GM19239 (cell line): ENCODE measurements around the gene MPV17.
"Not testable (repeated sequence)": the region's sequence is repeated elsewhere in the genome, so short reads cannot be mapped to it uniquely, and the experiment has no call there.

Experiments used
- DNase-seq: peaks from one replicate; pipeline ENCODE4 v3.0.0; 2011; ENCODE audit warnings: low spot score; ENCODE audit not compliant: insufficient read length
- FAIRE-seq: peaks from 2 replicates; lab custom pipeline; 2011; peaks lifted over from hg19 to GRCh38; lab: Jason Lieb, UNC

Gene MPV17, protein sequence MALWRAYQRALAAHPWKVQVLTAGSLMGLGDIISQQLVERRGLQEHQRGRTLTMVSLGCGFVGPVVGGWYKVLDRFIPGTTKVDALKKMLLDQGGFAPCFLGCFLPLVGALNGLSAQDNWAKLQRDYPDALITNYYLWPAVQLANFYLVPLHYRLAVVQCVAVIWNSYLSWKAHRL

GRCh38 chr2:27322766-27323595 is at the start of gene MPV17:
MPV17 (minus strand) TSS chr2:27323097; CDS start chr2:27322517, 580 bp downstream.
- peak; percentile 97 for DNase-seq
- peak; percentile 88 for FAIRE-seq

- FAIRE-seq = peak; percentile 74
- peak; percentile 24 for DNase-seq
These were observed 48.1 kb upstream of the MPV17 start for GRCh38 chr2:27370816-27371620.

DNA sequence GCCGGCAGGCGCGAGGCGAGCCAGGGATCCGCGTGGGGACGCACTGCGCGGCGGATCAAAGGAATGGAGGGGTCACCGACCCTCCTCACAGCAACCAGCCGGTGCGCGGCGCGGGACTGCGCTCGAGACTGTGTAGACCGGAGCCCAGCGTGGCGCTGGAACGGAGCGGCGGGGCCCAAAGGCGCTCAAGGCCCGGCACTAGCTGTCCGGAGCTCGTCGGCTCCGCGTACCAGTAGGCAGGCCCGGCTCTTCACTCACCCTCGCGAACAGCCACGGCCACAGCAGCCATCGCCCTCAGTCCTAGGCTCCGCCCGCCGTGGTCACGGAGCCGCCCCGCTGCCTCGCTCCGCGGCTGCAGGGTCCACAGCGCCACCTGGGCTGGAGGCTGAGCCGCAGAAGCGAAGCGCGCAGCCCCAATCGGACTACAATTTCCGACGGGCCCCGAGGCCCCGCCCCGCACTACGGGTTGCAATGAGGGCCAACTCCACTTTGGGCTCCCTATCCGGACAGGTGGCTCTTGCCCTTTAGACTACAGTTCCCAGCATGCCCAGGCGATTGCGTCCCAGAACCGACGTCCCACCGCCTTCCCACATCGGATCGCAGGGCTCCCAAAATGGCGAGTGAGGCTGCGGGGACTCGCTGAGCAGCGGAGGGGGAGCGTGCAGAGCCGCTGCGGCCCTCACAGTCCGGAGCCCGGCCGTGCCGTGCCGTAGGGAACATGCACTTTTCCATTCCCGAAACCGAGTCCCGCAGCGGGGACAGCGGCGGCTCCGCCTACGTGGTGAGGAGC is 47.3 kb upstream of the MPV17 start, which contains the start of the genes EIF2B4 and SNX17:
Gene EIF2B4 (minus strand): TSS at position 313 of the 790 bp plus-strand sequence. CDS start 24 bp downstream, at position 289.
Gene SNX17 (plus strand): TSS at position 591 of the 790 bp plus-strand sequence. CDS start 128 bp downstream, at position 719.
- DNase-seq = peak; percentile 90
- peak; percentile 96 for FAIRE-seq

DNA sequence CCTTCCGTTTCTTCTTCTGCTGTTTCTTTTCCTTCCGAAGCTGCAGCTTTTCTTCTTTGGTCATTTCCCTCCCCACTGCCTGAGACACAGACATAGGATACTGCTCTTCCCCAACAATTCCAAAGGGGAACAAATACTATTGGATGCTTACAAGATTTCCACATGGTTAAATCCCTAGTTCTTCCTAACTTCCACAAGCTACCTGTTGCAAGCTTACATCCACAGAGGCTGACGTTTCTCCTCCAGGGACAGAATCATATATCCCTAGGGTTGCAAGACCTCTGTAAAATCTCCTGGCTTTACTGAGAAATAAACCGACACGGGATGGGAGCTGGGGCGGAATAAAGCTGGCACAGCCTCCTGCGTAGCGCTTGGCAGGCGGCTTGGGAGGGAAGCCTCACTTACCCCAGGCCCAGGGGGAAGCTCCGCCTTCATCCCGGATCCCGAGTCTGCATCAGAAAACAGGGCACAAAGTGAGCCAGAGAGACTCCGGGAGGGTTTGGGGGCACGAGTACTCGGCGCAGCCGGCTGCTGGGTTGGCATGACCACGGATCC is 46.7 kb upstream of the MPV17 start:
- FAIRE-seq = peak; percentile 47
- DNase-seq = peak; percentile 29

DNA sequence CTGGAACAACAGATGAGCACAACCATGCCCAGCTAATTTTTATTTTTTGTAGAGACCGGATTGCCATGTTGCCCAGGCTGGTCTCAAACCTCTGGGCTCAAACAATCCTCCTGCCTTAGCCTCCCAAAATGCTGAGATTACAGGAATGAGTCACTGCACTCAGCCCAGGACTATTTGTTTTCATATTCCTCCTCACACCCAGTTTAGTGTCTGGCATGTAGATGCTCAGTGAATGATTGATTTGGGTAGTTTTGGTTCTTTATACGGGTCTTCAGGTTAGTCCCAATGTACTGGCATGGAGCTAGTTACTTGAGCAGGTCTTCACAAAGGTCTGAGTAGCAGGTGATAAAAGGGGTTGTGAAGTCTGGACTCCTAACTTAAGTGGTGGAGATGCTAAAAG is 41.0 kb upstream of the MPV17 start:
- DNase-seq = no peak
- FAIRE-seq = no peak

DNA sequence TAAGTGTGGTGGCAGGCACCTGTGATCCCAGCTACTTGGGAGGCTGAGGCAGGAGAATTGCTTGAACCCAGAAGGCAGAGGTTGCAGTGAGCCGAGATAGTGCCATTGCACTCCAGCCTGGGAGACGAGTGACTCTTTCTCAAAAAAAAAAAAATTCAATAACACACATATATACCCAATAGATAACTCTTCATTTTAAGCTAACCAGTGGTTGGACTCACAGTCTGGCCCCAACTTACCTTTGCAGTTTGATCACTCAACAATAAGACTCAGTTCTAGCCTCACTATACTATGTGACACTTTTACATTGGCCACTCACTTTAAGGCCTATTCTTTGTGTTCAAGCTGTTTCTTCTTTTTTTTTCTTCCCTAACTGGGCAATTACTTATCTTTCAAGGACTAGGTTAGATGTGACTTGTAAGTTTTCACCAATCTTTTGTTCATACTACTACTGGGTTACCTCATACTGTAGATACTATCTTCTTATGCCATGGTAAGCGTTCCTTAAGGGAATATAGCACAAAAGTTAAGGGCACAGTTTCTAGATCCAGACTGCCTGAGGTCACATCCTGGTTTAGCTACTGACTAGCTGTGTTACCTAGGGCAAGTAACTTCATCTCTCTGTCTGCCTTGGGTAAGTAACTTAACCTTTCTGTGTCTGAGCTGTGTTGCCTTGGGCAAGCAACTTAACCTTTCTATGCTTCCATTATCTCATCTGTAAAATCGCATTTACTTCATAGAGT is 40.0 kb upstream of the MPV17 start:
- no peak for DNase-seq
- no peak for FAIRE-seq

- peak; percentile 83 for FAIRE-seq
- DNase-seq = peak; percentile 86
These were observed 33.7 kb upstream of the MPV17 start, which contains the start of gene GTF3C2 for GRCh38 chr2:27356382-27357181. GTF3C2 (minus strand) TSS chr2:27356764; CDS start chr2:27343554, 13,210 bp downstream.

GRCh38 chr2:27356056-27356381 is 33.1 kb upstream of the MPV17 start:
- DNase-seq = peak; percentile 55
- FAIRE-seq = peak; percentile 59

- DNase-seq (no peak), FAIRE-seq (no peak)
These were observed 31.7 kb upstream of the MPV17 start for GRCh38 chr2:27354597-27354927.

- no peak for DNase-seq
- no peak for FAIRE-seq
These were observed 31.1 kb upstream of the MPV17 start for GRCh38 chr2:27353762-27354596.

- FAIRE-seq, DNase-seq: not testable (repeated sequence)
These were observed 30.5 kb upstream of the MPV17 start for GRCh38 chr2:27353386-27353761.

GRCh38 chr2:27351802-27352598 is 29.1 kb upstream of the MPV17 start:
- DNase-seq = no peak

DNA sequence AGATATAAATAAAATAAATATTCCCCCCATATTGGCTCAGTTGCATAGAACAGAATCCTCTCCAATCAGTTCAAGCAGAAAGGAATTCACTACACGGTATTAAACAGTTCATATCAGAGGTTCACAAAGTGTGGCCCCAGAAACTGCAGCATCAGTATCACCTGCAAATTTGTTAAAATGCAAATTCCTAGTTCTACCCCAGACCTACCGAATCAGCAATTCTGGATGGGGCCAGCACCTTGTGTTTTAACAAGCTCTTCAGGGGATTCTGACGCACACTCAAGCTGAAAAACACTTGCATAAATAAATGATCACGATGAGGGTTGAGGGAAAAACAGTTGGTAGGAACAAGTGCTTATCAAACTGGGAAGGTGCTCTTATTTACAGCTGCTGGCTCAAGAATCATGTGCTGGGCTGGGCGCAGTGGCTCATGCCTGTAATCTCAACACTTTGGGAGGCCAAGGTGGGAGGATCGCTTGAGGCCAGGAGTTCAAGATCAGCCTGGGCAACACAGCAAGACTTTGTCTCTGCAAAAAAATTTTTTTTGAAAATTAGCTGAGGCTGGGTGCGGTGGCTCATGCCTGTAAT is 27.3 kb upstream of the MPV17 start:
- DNase-seq (no peak), FAIRE-seq (no peak)

More at GRCh38 chr2:27351802-27352598, 29.1 kb upstream of the MPV17 start:
- no peak for FAIRE-seq

DNA sequence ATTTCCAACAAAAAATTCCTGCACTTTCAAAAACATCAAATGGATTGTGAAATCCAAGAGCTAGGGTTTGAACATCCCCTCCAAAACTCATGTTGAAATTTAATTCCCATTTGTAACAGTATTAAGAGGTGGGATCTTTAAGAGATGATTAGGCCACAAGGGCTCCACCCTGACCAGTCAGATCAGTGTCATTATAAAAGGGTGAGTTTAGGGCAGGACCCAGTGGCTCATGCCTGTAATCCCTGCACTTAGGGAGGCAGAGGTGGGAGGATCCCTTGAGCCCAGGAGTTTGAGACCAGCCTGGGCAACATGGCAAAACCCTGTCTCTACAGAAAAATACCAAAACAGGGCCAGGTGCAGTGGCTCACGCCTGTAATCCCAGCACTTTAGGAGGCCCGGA is 24.7 kb upstream of the MPV17 start:
- FAIRE-seq = no peak
- DNase-seq = no peak

GRCh38 chr2:27336173-27336572 is 13.3 kb upstream of the MPV17 start:
- FAIRE-seq (no peak), DNase-seq (no peak)

GRCh38 chr2:27335311-27335710 is 12.4 kb upstream of the MPV17 start:
- FAIRE-seq = no peak
- DNase-seq = no peak
